AG04449 (cell line): ENCODE data around the gene ZNF419.
A peak's percentile ranks its signal among the peaks of the same experiment; 100 is the strongest.
"Not testable (repeated sequence)": the region's sequence is repeated elsewhere in the genome, so short reads cannot be mapped to it uniquely, and the experiment has no call there.

ENCODE experiments used
- CTCF ChIA-PET: fragments of 350-600 bp; formaldehyde crosslinking; extraction: SDS; loops from one replicate; lab custom pipeline; 2021; ENCODE audit warnings: antibody characterized with exemption; lab: Yijun Ruan, JAX
- POLR2A ChIA-PET: fragments of 400-600, 350-600 bp; formaldehyde crosslinking; extraction: SDS; loops from one replicate; lab custom pipeline; 2020; ENCODE audit warnings: antibody characterized with exemption, inconsistent platforms; lab: Yijun Ruan, JAX
- DNase-seq: peaks from one replicate; pipeline ENCODE4 v3.0.0-alpha.2; 2010; ENCODE audit warnings: low read depth, low spot score
- H3K4me3 ChIP-seq: 2 replicates; pipeline ENCODE4 v1.5.1; 2011; ENCODE audit warnings: low read depth, mild to moderate bottlenecking, control low read depth, low read length
- TF ChIP-seq, protein P1 (sequence below): IDR thresholded peaks from one replicate; pipeline ENCODE4 v1.5.1; 2011; ENCODE audit warnings: mild to moderate bottlenecking, moderate library complexity, low read length, control low read depth, inconsistent platforms; ENCODE audit not compliant: insufficient read depth; ENCODE audit errors: missing control alignments

ZNF419 gene

DNA sequence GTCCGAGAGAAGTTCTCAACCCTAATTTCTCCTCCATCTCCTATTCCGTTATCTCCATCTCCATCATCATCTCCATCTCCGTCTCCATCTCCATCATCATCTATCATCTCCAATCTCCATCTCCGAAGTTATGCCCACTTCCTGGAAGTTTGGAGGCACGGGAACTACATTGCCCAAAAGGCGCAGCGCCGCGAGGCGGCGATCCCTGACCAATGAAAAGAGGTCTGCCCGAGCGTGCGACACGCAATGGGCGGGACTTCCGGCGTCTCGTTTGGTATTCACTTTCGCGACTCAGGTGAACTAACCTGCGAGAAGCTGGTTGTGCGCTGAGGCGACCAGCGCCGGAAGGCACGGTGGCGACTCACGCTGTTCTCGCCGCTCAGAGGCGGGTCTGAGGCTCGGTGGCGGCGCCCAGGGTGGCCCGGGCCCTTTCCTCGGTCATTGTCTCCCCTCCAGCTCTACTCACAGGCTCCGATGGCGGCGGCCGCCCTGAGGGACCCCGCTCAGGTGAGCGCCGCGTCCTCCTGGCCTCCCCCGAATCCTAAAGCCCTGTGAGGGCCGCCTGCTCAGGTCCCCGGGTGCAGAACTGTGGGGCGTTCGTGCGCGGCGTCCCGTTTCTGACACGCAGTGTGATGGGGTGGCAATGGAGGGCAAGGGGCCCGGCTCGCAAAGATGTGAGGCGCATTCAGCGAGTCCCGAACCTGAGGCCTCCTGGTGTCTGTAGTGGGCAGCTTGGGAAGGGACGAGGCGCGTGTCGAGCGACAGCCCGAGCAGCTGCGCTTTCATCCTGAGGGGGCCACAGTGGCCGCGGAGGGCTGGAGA, at the start of gene ZNF419:
Gene ZNF419 (plus strand): TSS at position 274 of the 822 bp plus-strand sequence. CDS start 201 bp downstream, at position 475.
- CTCF ChIA-PET: interaction anchor here (0.6 kb wide), 1 partner anchor 739 kb away, joined by 4 read pairs; no protein-coding TSS in a partner anchor
- POLR2A ChIA-PET: not testable (repeated sequence)
- peak within 1 kb of the TSS; percentile 96 for H3K4me3 ChIP-seq
- DNase-seq: peak; percentile 23

DNA sequence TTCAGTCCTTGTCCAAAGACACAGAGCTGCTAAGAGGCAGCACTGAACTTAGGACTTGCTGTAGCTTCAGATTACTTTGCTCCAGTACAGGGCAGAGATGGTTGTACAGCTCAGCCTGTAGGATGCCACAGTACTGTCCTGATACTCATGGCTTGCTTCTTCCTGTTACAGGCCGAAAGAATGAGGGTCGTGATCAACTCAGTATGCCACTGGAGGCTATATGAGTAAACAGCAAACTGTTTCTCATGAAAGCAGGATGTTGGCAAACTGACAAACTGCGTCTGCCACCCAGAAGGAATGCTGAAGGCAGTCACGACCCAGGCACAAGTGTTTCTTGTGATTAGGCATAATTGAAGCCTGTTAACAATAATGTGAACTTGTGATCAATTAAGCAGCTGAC, 49.6 kb upstream of the ZNF419 start:
- H3K4me3 ChIP-seq: no peak overlapping the region
- POLR2A ChIA-PET: no interaction called here
- TF ChIP-seq, protein P1, sequence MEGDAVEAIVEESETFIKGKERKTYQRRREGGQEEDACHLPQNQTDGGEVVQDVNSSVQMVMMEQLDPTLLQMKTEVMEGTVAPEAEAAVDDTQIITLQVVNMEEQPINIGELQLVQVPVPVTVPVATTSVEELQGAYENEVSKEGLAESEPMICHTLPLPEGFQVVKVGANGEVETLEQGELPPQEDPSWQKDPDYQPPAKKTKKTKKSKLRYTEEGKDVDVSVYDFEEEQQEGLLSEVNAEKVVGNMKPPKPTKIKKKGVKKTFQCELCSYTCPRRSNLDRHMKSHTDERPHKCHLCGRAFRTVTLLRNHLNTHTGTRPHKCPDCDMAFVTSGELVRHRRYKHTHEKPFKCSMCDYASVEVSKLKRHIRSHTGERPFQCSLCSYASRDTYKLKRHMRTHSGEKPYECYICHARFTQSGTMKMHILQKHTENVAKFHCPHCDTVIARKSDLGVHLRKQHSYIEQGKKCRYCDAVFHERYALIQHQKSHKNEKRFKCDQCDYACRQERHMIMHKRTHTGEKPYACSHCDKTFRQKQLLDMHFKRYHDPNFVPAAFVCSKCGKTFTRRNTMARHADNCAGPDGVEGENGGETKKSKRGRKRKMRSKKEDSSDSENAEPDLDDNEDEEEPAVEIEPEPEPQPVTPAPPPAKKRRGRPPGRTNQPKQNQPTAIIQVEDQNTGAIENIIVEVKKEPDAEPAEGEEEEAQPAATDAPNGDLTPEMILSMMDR: no peak
- CTCF ChIA-PET: no interaction called here
- no peak for DNase-seq

DNA sequence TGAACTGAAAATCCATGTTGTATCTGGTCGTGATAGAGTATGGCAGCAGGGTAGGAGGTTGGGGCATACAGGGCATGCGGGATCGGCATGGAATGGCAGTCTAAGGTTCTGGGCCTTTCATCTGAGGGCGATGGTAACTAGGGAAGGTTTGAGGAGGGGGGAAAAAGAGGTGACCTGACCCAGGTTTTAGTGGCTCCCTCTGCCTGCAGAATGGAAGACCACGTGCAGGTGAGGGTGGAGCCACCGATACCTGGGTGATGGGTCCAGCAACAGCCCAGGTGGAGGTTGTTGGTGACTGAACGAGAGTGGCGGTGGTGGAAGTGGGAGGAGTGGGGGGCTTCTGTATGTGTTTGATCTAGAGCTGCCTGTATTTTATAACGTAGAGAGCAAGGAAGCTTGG, 48.6 kb upstream of the ZNF419 start:
- TF ChIP-seq, protein P1: no peak
- ChIA-PET POLR2A (no interaction called here), CTCF (interaction anchor here (0.6 kb wide), 1 partner anchor 39 kb away, joined by 3 read pairs; the partner anchor contains the start of gene ZNF772)
- DNase-seq: no peak
- H3K4me3 ChIP-seq: no peak overlapping the region

DNA sequence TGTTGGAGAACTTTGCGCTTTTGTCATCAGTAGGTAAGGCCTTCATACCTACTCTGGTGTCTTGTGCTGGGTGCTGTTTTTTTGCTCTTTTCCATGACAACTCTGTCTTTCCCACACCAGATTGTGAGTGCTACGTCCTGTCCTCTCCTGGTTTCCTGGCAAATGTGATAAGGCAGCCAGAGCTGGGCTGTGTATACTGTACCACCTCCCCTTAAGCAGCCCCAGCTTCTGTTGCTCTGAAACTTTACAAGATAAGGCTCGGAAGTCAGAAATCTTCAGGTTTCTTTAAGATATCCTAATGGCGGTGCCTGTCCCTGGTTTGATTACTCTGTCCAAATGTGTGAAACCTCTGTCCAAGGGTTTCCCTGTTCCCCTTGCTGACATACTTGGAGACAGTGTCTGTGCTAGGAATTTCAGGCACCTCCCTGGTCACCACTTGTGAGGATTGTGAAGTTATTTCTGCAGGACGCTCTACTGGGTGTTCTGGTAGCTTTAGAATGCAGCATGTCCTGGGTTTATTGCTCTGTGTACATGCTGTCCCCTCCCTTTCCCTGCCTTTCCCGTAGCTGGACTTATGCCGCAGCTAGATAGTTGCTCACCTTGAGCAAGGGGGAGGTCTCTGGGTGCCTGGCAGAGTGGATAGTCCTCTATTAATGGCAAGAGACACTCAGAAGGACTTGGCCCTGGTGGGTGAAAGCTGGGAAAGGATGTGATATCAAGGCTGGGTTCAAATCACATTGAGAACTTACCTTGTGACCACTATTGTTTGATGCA, 45.4 kb upstream of the ZNF419 start:
- ChIA-PET CTCF (no interaction called here), POLR2A (no interaction called here)
- H3K4me3 ChIP-seq: no peak overlapping the region
- TF ChIP-seq, protein P1: no peak
- DNase-seq: no peak

DNA sequence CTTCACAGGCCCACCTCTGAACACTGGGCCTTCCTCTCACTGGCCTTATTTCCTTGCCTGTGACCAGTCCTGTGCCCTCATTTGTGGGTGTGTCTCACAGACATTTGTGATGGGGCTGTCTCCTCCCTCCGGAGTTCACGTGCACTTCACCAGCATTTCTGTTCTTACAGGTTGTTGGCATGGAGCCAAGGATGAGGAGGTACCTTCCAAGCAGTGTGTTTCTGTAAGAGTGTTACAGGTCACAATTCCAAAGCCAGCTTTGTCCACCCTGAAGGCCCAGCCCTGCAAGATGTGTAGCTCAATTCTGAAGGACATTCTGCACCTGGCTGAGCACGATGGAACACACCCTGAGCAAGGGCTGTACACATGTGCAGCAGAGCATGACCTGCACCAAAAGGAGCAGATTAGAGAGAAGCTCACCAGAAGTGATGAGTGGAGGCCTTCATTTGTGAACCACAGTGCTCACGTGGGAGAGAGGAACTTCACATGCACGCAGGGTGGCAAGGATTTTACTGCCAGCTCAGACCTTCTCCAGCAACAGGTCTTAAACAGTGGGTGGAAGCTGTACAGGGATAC, 44.3 kb upstream of the ZNF419 start:
- ChIA-PET CTCF (no interaction called here), POLR2A (no interaction called here)
- DNase-seq: no peak
- H3K4me3 ChIP-seq: no peak overlapping the region
- TF ChIP-seq, protein P1: no peak

DNA sequence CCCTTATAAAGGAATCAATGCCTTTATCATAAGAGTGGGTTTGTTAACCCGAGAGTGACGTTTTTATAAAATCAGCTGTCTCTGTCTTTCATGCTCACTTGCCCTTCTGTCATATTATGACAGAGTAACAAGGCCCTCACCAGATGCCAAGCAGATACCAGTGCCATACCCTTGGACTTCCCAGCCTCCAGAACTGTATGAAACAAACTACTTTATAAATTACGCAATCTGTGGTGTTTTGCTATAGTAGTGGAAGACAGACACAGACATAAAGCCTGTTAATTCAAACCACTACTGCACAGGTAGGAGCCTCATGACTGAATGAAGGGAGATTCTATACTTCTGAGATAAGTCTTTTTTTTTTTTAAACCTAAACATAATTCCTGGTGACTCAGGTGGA, 35.2 kb upstream of the ZNF419 start:
- DNase-seq: no peak
- POLR2A ChIA-PET: no interaction called here
- CTCF ChIA-PET: no interaction called here
- TF ChIP-seq, protein P1: no peak
- H3K4me3 ChIP-seq: no peak overlapping the region
